HG03097 (cell line): ENCODE results near the gene STAT2.
A peak's percentile ranks its signal among the peaks of the same experiment; 100 is the strongest.
"Not testable (repeated sequence)": the region's sequence is repeated elsewhere in the genome, so short reads cannot be mapped to it uniquely, and the experiment has no call there.

Experiments
- ATAC-seq: cut with Tn5 transposase; IDR thresholded peaks from one replicate; pipeline ENCODE4 v1.9.1; 2021; ENCODE audit not compliant: unreplicated experiment, low FRiP score

Gene STAT2

DNA sequence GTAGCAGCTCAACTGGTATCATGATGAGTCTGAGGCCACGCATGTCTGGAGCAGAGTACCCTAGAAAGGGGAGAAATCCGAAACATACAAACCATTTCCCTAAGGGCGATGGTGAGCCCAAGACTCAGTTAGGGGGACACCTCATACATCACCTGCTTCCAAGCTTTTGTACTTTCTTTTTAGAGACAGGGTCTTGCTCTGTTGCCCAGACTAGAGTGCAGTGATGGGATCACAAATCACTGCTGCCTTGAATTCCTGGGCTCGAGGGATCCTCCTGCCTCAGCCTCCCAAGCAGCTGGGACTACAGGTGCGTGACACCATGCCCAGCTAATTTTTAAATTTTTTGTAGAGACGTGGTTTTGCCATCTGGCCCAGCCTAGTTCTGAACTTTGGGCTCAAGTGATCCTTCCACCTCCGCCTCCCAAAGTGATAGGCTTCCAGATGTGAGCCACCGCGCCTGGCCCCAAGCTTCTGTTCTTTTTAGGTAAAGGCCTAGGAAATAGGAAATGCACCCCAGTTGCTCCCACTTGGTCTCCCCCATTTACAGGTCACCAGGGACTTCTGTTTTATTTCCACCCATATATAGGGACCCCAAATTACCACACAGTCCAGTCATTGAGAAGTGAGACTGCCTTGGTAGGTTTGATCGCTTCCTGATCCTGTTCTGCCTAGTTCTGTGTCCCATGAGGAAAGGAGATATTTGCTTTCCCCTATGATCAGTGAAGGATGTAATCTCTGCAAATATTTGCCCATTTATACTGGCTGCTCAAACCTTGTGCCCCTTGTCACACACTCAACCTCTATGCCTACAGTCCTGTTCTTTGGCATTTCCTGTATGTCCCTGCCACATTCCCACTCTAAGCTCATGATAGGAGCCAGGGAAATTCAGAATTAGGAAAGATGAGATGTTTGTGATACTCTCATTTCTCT, 2.5 kb upstream of the STAT2 start, which contains the start of gene APOF:
APOF (minus strand) TSS at position 728 of the 930 bp plus-strand sequence; CDS start at position 616, 112 bp downstream.
- no peak for ATAC-seq

DNA sequence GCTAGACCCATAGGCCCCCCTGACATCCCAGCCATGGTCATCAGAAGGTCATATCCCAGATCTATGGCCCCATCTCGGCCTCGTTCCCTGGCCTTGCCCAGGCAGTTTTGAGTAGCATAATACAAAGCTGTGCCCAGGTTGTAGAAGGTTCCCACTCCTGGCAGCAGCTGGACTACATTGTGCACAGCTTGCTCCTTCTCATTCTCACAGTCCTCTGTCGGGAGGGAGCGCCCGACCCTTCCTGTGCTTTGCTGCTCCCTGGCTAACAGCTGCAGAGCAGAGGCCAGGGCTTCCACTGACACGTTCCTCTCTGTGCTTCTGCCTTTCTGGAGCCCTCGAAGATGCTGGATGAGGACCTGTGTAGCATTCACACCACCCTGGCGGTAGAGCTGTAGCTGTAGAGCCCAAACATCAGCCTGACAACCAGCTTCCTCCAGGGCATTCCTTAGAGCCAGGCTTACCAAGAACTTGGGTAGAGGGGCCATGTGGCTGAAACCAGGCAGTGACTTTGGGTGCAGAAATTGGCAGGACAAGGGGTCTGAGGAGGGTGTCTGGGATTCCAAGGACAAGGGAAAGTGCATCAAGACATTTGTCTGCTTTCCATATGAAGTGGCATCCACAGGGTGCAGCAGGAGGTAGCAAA, 1.7 kb upstream of the STAT2 start:
- no peak for ATAC-seq

DNA sequence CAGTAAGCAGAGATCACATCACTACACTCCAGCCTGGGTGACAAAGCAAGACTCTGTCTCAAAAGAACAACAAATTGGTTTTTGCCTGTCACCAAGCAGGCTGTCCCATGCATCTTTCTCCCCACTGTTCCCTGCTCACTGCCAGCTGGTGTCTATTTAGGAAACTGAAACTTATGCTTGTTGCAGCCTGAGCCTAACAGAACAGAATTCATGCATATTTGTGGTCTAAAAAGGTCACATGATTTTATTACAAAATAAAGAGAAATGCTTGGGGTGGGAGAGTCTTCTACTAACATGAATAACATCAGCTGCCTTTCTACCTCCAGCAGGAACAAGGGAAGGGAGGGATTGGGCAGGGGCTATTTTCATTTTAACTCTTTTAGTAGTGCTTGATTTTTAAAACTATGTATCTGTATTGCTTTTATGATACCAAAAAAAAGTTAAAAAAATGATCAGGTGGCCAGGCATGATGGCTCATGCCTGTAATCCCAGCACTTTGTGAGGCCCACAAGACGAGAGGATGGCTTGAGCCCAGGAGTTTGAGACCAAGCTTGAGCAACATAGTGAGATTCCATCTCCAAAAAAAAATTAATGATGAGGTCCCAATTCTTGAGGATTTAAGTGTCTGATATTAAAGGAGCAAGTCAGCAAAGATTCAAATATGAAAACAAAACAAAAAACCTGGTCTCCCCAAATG, 923 bp downstream of the STAT2 start:
- ATAC-seq = no peak

DNA sequence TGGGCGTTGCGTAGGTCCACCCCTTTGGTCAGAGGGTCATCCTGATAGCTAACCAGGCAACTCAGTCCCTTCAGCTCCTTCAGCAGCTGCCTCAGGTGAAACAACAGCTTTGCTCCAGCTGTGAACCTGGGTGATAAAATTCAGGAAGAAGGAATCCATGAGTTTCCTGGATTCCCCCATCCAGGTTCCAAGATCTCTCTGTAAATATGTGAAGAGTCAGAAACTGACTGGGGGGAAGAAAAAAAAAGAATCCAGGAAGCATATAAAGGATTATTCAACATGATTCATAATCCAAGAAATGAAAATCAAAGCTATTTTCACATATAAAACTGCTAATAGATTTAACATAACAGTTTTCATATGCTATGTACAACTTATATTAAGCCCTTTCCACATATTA, 8.6 kb downstream of the STAT2 start:
- no peak for ATAC-seq

DNA sequence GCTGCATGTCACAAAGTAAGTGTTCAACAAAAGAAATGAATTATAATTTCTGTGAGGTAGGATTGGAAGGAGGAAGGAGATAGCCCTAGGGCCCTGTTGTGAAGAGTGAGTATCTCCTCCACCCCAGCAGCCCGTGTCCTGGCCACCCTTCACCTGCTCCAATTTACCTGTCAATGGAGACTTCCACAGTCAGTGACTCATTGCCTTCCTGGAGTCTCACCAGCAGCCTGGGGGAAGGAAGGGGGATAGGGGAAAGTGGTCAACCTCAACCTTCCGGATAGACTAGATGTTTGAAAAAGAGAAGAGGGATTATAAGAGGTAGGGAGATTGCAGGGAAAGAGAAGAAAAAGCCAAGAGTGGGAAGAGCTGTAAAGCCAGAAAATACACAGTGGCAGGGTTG, 9.2 kb downstream of the STAT2 start:
- ATAC-seq = no peak

DNA sequence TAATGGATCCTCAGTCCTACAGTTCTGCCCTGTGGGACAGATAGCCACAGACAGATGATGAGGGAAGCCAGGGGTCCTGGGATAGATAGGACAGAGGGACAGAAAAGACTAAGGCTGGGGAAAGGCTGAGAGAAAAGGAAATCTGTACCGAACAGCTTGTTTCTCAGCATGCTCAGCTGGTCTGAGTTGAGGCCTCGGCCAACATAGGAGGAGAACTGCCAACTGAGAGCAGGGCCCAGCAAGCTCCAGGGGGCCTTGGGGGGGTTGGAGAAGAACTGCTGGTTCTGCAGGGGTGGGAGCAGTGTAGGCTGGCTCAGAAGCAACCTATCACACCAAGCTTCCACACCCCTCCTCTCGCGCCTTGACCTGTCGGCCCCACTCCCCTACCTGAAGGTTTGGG, 11.1 kb downstream of the STAT2 start:
- ATAC-seq = no peak

DNA sequence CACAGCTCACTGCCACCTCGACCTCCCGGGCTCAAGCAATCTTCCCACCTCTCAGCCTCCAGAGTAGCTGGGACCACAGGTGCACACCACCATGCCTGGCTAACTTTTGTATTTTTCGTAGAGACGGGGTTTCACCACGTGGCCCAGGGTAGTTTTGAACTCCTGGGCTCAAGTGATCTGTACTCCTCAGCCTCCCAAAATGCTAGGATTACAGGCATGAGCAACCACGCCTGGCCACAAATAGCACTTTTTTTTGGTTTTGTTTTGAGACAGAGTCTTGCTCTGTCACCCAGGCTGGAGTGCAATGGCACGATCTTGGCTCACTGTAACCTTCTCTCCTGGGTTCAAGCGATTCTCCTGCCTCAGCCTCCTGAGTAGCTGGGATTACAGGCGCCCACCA, 12.7 kb downstream of the STAT2 start:
- not testable (repeated sequence) for ATAC-seq

DNA sequence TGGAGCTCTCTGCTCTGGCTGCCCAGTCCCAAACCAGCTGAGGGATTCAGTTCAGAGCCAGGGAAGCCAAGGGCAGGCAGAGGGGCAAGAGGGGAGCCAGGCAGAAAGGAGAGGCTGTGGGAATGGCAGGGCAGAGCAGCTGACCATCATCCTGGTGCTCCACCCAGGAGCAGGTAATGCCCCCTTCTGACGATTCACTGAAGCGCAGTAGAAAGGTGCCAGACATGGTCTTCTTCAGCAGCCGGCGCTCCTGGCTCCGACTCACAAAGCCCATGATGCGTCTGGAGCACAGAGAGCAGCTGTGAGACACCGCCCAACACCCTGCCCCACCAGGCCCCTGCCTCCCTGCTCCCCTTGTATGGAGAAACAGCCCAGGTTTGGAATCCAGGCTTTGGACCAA, 13.2 kb downstream of the STAT2 start:
- no peak for ATAC-seq

DNA sequence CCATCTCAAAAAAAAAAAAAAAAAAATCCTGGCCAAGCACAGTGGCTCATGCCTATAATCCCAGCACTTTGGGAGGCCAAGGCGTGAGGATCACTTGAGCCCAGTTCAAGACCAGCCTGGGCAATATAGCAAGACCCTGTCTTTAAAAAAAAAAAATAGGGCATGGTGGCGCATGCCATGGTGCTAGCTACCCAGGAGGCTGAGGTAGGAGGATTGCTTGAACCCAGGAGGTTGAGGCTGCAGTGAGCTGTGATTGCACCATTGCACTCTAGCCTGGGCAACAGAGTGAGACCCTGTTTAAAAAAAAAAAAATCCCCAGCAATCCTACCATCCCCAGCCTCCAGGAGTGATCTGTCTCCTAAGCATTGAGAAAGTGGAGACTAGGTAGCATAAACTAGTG, 17.6 kb downstream of the STAT2 start:
- not testable (repeated sequence) for ATAC-seq

DNA sequence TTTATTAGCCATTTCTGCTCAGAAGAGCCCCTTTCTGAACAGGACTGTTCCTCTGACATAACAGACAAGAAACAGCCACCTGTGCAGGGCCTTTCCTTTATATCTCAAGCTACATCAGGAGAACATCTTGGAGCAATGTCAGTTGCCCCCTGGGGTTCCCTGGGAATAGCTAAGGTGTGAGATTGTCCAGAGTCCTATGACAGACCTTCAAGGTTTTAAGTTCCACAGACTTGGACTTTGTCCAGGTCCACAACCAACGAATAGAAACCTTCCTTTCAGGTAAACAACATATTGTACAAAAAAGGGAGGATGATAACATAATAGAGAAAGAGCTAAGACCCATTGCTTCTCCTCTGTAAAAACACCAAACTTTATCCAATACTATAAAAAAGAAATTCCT, 18.3 kb downstream of the STAT2 start:
- ATAC-seq = no peak

DNA sequence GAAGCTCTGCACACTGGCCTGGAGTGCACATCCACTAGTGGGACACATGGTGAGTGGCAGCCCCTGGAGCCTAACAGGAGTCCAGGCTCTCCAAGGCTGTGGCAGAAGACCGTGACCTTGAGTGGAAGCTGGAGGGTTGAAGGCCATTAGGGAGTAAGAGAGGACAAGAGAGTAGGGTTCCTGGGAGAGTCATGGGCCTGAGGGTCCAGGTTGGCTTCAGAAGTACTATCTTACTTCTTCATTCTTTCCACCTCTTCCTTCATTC, 20.8 kb downstream of the STAT2 start:
- no peak for ATAC-seq

DNA sequence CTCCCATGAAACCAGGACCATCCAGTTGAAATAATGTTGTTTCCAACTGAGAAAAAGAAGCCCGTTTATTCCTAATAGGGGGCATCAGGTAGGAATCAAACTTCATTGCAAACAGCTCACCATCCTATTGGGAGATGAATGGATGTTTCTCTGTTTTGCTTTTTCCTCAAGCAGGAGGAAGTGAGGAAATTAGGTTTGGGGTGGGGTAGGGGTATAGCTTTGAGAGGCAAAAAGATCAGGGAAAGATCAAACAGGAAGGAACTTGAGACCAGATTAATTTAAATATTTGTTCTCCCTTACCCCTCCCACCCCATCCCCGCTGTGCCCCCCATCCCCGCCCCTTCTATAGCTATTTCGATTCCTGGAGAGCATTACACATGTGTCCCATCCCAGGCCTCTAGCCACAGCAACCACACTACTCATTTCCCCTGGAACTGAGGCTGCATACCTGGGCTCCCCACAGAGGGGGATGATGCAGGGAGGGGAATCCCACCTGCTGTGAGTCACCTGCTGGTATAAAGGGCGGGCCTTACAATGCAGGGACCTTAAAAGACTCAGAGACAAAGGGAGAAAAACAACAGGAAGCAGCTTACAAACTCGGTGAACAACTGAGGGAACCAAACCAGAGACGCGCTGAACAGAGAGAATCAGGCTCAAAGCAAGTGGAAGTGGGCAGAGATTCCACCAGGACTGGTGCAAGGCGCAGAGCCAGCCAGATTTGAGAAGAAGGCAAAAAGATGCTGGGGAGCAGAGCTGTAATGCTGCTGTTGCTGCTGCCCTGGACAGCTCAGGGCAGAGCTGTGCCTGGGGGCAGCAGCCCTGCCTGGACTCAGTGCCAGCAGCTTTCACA, 21.4 kb downstream of the STAT2 start, which contains the start of gene IL23A:
IL23A (plus strand) TSS at position 577 of the 850 bp plus-strand sequence; CDS start at position 738, 161 bp downstream.
- ATAC-seq = no peak

DNA sequence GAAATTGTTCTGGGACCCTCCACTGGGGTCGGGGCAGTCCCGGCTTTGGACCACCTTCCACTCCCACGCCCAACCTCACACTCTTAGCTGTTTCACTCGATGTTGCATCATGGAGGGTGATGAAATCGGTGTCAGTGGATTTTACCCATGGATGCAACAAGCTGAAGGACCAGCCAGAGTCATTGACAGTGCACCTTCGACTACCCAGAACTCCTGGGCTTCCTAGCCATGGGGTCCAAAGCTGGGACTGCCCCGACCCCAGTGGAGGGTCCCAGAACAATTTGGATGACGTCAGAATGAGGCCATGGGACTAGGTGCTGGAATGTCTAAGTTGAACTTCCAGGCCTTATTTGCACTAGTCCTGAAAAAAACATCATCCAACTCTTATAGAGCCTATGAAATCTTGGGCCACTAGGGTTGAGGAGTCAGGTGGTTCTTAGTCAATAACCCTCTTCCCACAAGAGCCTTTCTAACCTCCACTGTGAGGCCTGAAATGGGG, 22.1 kb downstream of the STAT2 start:
- ATAC-seq = no peak

DNA sequence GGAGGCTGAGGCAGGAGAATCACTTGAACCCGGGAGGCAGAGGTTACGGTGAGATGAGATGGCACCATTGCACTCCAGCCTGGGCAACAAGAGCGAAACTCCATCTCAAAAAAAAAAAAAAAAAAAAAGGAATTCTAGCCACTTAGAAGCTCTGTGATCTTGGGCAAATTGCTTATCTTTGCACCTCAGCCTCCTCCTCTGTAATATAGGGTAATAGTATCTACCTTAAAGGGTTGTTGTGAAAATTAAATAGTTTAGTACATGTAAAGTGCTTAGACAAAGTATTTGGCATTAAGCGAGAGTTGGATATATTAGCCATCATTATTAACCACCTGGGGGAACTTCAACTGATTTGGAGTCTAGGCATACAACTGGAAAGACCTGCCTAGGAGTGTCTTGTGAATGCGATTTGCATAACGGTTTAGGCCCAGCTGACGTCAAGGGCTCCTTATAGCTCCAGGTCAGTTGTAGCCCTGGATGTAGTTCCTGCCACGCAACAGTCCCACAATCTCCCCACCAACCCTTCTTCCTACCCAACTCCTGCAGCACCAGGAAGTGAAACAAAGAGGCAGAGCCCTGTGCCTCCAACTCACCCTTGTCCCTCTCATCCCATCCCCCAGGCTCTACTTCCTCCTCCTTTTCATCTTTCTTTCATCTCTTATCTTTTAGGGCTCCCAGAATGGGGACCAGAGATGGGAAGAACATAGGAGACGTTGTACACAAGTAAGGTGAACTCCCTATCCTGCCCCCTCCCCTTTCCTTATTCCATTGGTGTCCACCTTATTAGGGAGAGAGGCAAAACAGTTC, 23.3 kb downstream of the STAT2 start:
- ATAC-seq = no peak

DNA sequence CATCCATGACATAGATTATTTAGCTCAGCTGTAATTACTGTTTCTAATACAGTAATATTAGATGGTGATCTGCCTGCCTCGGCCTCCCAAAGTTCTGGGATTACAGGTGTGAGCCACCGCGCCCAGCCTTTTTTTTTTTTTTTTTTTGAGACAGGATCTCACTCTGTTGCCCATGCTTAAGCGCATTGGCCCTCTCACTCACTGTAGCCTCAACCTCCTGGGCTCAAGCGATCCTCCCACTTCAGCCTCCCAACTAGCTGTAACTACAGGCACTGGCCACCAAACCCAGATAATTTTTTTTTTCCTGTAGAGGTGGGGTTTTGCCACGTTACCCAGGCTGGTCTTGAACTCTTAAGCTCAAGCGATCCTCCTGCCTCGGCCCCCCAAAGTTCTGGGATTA, 24.4 kb downstream of the STAT2 start:
- not testable (repeated sequence) for ATAC-seq

DNA sequence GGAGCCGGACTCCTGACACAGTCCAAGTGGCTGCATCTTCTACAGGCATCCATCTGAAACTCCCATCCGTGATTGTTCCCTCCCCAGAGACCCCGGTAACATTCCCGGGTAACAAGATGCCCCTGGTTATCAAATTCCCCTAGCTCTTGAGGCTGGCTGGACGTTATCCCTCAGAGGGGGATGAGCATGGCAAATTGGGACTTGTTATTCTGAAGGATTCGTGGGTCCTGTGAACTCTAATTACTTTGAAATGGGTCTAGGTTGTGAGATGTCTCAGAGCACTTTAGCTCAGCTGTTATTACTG, 25.5 kb downstream of the STAT2 start:
- no peak for ATAC-seq

DNA sequence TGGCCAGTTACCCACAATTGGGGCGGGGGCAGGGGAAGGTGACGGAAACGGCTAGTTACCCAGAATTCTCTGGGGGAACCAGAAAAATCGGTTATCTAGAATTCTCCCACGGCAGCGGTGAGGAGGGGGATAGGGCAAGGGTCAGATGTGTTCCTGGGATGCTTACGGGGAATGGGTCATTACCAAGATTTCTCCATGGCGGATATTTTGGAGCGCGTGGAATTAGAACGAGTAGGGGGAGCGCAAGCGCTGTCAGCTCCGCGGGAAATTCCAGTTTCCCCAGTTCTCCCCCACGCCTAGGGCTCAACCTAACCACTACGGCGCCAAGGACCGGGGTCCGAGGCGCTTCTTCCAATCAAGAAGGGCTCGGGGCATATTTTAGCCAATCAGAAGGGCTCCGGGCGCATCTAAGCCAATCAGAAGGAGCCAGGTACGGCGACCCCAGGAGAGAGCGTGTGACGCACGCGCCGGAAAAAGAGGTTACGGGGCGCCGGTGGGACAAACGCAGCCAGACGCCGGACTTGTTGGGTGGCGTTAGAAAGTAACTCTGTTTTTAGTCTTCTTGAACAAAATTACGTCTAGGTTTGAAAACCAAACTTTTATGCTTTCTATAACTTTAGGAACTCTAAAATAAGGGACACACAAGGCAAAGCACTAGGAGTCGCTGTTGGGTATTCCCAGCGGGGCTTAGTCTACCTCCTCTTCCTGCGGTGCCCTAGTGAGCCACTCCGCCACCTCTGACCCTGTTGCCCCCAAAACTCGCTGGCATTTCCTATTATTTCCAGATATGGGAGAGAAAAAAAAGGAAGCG, 26.0 kb downstream of the STAT2 start, which contains the start of gene PAN2:
PAN2 (minus strand) TSS at position 322 of the 811 bp plus-strand sequence. CDS start 906 bp downstream, outside the sequence.
- peak; percentile 88 for ATAC-seq

DNA sequence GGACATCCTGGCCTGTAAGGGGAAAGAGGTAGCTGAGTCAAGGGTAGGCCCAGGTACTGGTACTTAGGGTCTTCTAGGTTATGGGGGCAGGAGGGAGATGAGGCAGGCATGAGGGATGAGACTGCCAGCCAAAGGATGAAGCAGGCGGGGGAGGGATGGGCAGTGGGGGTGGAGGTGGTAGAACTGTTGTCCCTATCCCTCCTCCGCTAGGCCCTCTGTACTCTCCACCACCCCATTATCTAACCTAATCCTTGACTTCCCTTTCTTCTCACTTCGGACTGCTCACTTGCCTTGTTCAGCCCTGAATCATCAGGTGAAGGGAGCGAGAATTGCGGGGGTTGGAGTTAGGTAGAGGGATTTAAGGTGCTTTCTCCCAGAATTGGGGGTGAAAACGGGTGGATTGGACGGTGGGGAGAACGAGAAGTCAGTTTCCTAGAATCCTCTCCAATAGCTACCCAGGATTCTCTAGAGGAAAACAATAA, 26.7 kb downstream of the STAT2 start:
- ATAC-seq = no peak
